Gastrocnemius medialis (tissue), 4 donors: ENCODE results near the gene WDR6. TPM values are rescaled to one million over a fixed set of nuclear protein-coding genes. Genes with fewer than 3 reads are reported as not detected.

ENCODE experiments used
- ATAC-seq, 2 donors: fragments of 150-250 bp; one replicate each; pipeline ENCODE4 v1.9.1; 2016
- DNase-seq, 2 donors: peaks; one replicate each; pipeline ENCODE4 v3.0.0-alpha.2; 2019
- H3K27ac ChIP-seq, 4 donors: fragments of 200-600 bp; sonication (generic); 1 replicate in 1 of 4; 2 replicates in 3 of 4; pipeline ENCODE4 v1.5.1; 2016 to 2018; ENCODE audit warnings: mild to moderate bottlenecking in 2 of 4, moderate library complexity in 1 of 4
- H3K27me3 ChIP-seq, 3 donors: fragments of 200-600 bp; sonication (generic) in 2 of 3; 1 replicate in 1 of 3; 2 replicates in 2 of 3; pipeline versions ENCODE4 v1.5.1 to v1.6.0; 2016 to 2019; ENCODE audit warnings: mild to moderate bottlenecking in 1 of 3, moderate library complexity in 1 of 3
- H3K36me3 ChIP-seq, 2 donors: fragments of 200-600 bp; sonication (generic) in 1 of 2; one replicate each; pipeline ENCODE4 v1.5.1; 2017 to 2018
- H3K4me1 ChIP-seq, 2 donors: fragments of 200-600 bp; sonication (generic) in 1 of 2; one replicate each; pipeline ENCODE4 v1.5.1; 2016 to 2017; ENCODE audit warnings: mild to moderate bottlenecking in 2 of 2
- H3K4me3 ChIP-seq, 4 donors: fragments of 200-600 bp; sonication (generic) in 3 of 4; 1 replicate in 1 of 4; 2 replicates in 3 of 4; pipeline ENCODE4 v1.5.1; 2016 to 2019; ENCODE audit warnings: mild to moderate bottlenecking in 2 of 4
- H3K9me3 ChIP-seq, 3 donors: fragments of 200-600 bp; sonication (generic) in 2 of 3; 1 replicate in 1 of 3; 2 replicates in 2 of 3; pipeline ENCODE4 v1.5.1; 2016 to 2019
- CTCF ChIP-seq, 5 experiments: fragments of 450-650 bp in 3 of 5; fragments of 200-600 bp in 2 of 5; sonication (generic) in 2 of 5; IDR thresholded peaks in 4 of 5; conservative IDR thresholded peaks in 1 of 5; 1 replicate in 4 of 5; 2 replicates in 1 of 5; pipeline ENCODE4 v1.5.1; 2016 to 2019; ENCODE audit warnings: antibody characterized with exemption in 5 of 5, mild to moderate bottlenecking in 3 of 5, moderate library complexity in 3 of 5
- POLR2A ChIP-seq, 2 donors: fragments of 450-650 bp; IDR thresholded peaks; one replicate each; pipeline ENCODE4 v1.6.1; 2017; ENCODE audit warnings: antibody characterized with exemption in 2 of 2, mild to moderate bottlenecking in 2 of 2, moderate library complexity in 2 of 2
- in situ Hi-C, 4 donors: fragments of 200-750 bp; cut with MboI; loops; one replicate each; pipeline versions ENCODE4 v1.15.0 to v1.8.0; 2017; ENCODE audit warnings: low sequenced_read_pairs in 4 of 4
- intact Hi-C: fragments of 100-400 bp; cut with DNase I; formaldehyde crosslinking; loops from one replicate; pipeline ENCODE4 v1.15.1; 2023; ENCODE audit warnings: low total_unique reads
- total RNA-seq, 4 donors: library from RNA; depleted of rRNA; stranded (reverse); fragments of >200 nt; gene quantifications; one replicate each; pipeline versions ENCODE4 v1.1.0 to v1.2.3, GENCODE V29; 2016

WDR6 gene
- total RNA-seq, 4 donors from 2014 or later: 40.4 to 50.9 (median 45.5) TPM

- Histone ChIP-seq H3K9me3 (no peaks in the 10 kb centered on the region), H3K36me3 (peaks cover 3 to 97% of the 10 kb centered on the region in 2 donors), H3K27me3 (no peaks in the 10 kb centered on the region), H3K4me3 (no peak overlapping the region), H3K4me1 (peaks cover 2% of the 10 kb centered on the region in 2 donors), H3K27ac (no peak overlapping the region)
- no peak for ATAC-seq
- DNase-seq: no peak
- in situ Hi-C loops (no loop called here), intact Hi-C loops (no loop called here)
- TF ChIP-seq POLR2A (IDR thresholded peaks at IDR 0.05) (no peak), CTCF (IDR thresholded peaks at IDR 0.05 in 4 of 5, conservative IDR thresholded peaks at IDR 0.05 in 1 of 5) (no peak)
Observed at GRCh38 chr3:48974076-48974864, 32.9 kb upstream of the WDR6 start.

GRCh38 chr3:48979451-48979850, 27.7 kb upstream of the WDR6 start:
- intact Hi-C loops (no loop called here), in situ Hi-C loops (no loop called here)
- DNase-seq: no peak
- Histone ChIP-seq H3K27me3 (no peaks in the 10 kb centered on the region), H3K4me3 (no peak overlapping the region), H3K9me3 (no peaks in the 10 kb centered on the region), H3K36me3 (peaks cover 11 to 98% of the 10 kb centered on the region in 2 donors), H3K4me1 (no peaks in the 10 kb centered on the region), H3K27ac (no peak overlapping the region)
- no peak for ATAC-seq
- TF ChIP-seq CTCF (IDR thresholded peaks at IDR 0.05 in 4 of 5, conservative IDR thresholded peaks at IDR 0.05 in 1 of 5): no peak
- no peak for TF ChIP-seq POLR2A (IDR thresholded peaks at IDR 0.05)

GRCh38 chr3:48980295-48980694, 26.9 kb upstream of the WDR6 start:
- ATAC-seq: no peak
- Histone ChIP-seq H3K36me3 (peaks cover 11 to 98% of the 10 kb centered on the region in 2 donors), H3K4me1 (no peaks in the 10 kb centered on the region), H3K27ac (no peak overlapping the region), H3K9me3 (no peaks in the 10 kb centered on the region), H3K27me3 (no peaks in the 10 kb centered on the region), H3K4me3 (no peak overlapping the region)
- intact Hi-C loops (no loop called here), in situ Hi-C loops (no loop called here)
- no peak for DNase-seq
- no peak for TF ChIP-seq POLR2A (IDR thresholded peaks at IDR 0.05)
- TF ChIP-seq CTCF (IDR thresholded peaks at IDR 0.05 in 4 of 5, conservative IDR thresholded peaks at IDR 0.05 in 1 of 5): no peak

- ATAC-seq (no peak), DNase-seq (no peak)
- Histone ChIP-seq H3K36me3 (peaks cover 11 to 84% of the 10 kb centered on the region in 2 donors), H3K27ac (no peak overlapping the region), H3K9me3 (no peaks in the 10 kb centered on the region), H3K4me1 (no peaks in the 10 kb centered on the region), H3K4me3 (no peak overlapping the region), H3K27me3 (no peaks in the 10 kb centered on the region)
- in situ Hi-C loops (no loop called here), intact Hi-C loops (no loop called here)
- no peak for TF ChIP-seq CTCF (IDR thresholded peaks at IDR 0.05 in 4 of 5, conservative IDR thresholded peaks at IDR 0.05 in 1 of 5)
- no peak for TF ChIP-seq POLR2A (IDR thresholded peaks at IDR 0.05)
Observed at GRCh38 chr3:48982016-48982415, 25.2 kb upstream of the WDR6 start.
